ENCODE measurements around the gene SLC9A3. TPM values are rescaled to one million over a fixed set of nuclear protein-coding genes. Genes with fewer than 3 reads are reported as not detected.

Gene SLC9A3

Small RNA genes lying within 50 kb of the gene (small RNA-seq; reads per million reads assigned to genes)
- gene MIR4456 (ENCODE audit: insufficient read depth): not detected
